Progenitor cell of endocrine pancreas (in vitro differentiated cells): ENCODE data around the gene LRRC51. TPM values are rescaled to one million over a fixed set of nuclear protein-coding genes. Genes with fewer than 3 reads are reported as not detected.

ENCODE experiments used
- DNase-seq: peaks from one replicate; pipeline ENCODE4 v3.0.0; 2021; ENCODE audit warnings: low spot score; ENCODE audit not compliant: unreplicated experiment
- H3K27ac Mint-ChIP-seq: 2 replicates; pipeline ENCODE4 v1.8.0; 2021; ENCODE audit warnings: mild to moderate bottlenecking, moderate library complexity, mixed read lengths
- H3K27me3 Mint-ChIP-seq: 2 replicates; pipeline ENCODE4 v1.8.0; 2021; ENCODE audit warnings: mixed read lengths
- H3K36me3 Mint-ChIP-seq: 2 replicates; pipeline ENCODE4 v1.8.0; 2022; ENCODE audit warnings: mixed read lengths; ENCODE audit not compliant: insufficient read depth
- H3K4me1 Mint-ChIP-seq: 2 replicates; pipeline ENCODE4 v1.8.0; 2021; ENCODE audit warnings: low read depth, mixed read lengths
- H3K4me3 Mint-ChIP-seq: 2 replicates; pipeline ENCODE4 v1.8.0; 2021; ENCODE audit warnings: low read depth, mild to moderate bottlenecking, moderate library complexity, mixed read lengths
- H3K9me3 Mint-ChIP-seq: 2 replicates; pipeline ENCODE4 v1.8.0; 2021; ENCODE audit warnings: low read depth, mixed read lengths
- CTCF ChIP-seq: fragments of 200-600 bp; sonication (generic); IDR thresholded peaks from one replicate; pipeline ENCODE4 v1.5.0; 2021; ENCODE audit warnings: antibody characterized with exemption, mild to moderate bottlenecking; ENCODE audit not compliant: unreplicated experiment
- total RNA-seq: library from RNA; stranded (reverse); gene quantifications from 2 replicates; pipeline ENCODE4 v1.2.1, GENCODE V29; 2021

The LRRC51 gene
- total RNA-seq, 1 donor from 2014 or later: 14.9 TPM

- Mint-ChIP-seq H3K4me1 (peaks cover 28% of the 10 kb centered on the region), H3K27ac (no peak overlapping the region), H3K36me3 (peaks cover 9% of the 10 kb centered on the region), H3K4me3 (no peak overlapping the region), H3K27me3 (no peaks in the 10 kb centered on the region), H3K9me3 (no peaks in the 10 kb centered on the region)
- no peak for TF ChIP-seq CTCF
- no peak for DNase-seq
Observed at GRCh38 chr11:72100009-72100408, 19.4 kb downstream of the LRRC51 start.

- Mint-ChIP-seq H3K4me1 (peaks cover 28% of the 10 kb centered on the region), H3K27ac (no peak overlapping the region), H3K4me3 (peak overlapping the region; percentile 31), H3K9me3 (no peaks in the 10 kb centered on the region), H3K36me3 (peaks cover 9% of the 10 kb centered on the region), H3K27me3 (no peaks in the 10 kb centered on the region)
- no peak for TF ChIP-seq CTCF
- no peak for DNase-seq
Observed at GRCh38 chr11:72100462-72100861, 19.8 kb downstream of the LRRC51 start.

DNA sequence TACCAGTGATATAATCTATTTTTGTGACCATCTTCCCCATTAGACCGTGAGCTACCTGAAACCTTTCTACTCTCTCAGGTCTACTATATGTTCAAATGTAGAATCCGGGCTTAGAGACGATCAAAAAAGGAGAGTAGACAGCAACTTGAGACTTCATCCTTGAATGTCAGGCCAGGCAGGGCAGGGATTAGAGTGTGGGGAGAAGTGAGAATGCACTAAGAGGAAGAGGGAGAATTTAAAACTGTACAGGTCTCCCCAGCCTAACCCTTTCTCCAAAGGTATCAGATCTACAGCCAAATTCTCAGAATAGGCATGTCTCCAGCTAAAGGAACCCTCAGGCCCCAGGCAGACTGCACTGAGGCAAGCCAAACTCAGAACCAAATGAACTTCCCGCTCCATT lies 21.5 kb downstream of the LRRC51 start:
- no peak for DNase-seq
- peaks cover 28% of the 10 kb centered on the region for H3K4me1 Mint-ChIP-seq
- no peak for TF ChIP-seq CTCF
- peaks cover 7% of the 10 kb centered on the region for H3K36me3 Mint-ChIP-seq
- H3K4me3 Mint-ChIP-seq: peak overlapping the region; percentile 91
- no peaks in the 10 kb centered on the region for H3K9me3 Mint-ChIP-seq
- H3K27me3 Mint-ChIP-seq: no peaks in the 10 kb centered on the region
- H3K27ac Mint-ChIP-seq: peak overlapping the region; percentile 98

DNA sequence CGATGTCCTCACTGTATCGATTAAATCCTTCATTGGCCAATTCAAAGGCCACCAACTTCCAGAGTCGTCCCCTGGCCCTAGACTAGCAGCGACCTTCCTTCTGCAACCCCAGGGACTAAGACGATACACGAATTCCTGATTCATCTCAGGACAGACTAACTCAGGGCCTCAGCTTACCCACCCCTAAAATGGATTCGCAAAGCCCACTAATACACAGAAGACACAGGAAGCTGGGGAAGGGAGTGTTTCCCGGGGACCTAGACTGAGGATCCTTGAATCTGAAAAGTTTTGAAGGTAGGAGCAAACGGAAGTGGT lies 21.9 kb downstream of the LRRC51 start:
- Mint-ChIP-seq H3K27ac (peak overlapping the region; percentile 98), H3K4me1 (peaks cover 28% of the 10 kb centered on the region), H3K9me3 (no peaks in the 10 kb centered on the region), H3K36me3 (peaks cover 6% of the 10 kb centered on the region), H3K4me3 (peak overlapping the region; percentile 91), H3K27me3 (no peaks in the 10 kb centered on the region)
- no peak for DNase-seq
- no peak for TF ChIP-seq CTCF

DNA sequence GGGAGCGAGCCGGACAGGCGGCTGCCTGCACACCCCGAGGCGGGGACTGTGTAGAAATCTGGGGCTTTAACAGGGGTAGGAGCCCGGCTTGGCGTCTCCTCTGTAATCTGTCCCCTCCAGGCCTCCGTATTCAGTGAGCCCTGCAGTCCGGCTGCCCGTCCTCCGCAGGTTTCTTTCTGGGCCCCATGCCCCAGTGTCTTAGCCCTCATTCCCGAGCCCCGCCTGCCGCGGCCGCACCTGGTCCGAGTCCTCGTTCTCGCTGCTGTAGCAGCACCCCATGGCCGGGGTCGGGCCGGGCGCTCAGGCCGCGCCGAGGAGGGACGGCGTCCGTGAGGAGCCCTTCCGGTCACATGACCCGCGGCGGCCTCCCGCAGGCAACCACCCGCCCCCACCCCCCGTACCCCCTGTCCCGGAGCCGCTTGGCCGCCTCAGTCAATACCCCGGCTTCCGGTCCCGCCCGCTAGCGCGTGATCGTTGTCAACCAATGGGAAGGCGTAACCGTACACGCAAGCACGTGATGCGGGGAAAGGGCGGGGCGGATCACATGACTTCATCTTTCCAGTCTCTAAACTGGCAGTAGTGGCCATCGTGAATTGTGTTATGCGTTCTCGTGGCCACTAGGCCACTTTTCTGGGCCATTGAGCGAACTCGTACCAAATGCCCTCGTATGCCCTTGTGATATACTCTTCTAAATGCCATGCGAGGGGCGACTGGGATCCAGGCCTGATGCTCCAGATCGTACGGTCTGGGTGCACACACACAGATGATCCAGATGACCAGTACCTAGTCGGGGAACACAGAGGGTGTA lies 22.5 kb downstream of the LRRC51 start, which contains the start of gene LAMTOR1:
LAMTOR1 (minus strand) TSS at position 352 of the 808 bp plus-strand sequence; CDS start at position 279, 73 bp downstream.
- peak within 1 kb of the TSS; percentile 98 for H3K27ac Mint-ChIP-seq
- peak within 1 kb of the TSS; percentile 91 for H3K4me3 Mint-ChIP-seq
- DNase-seq: peak; percentile 96
- no peaks in the 10 kb centered on the region for H3K27me3 Mint-ChIP-seq
- no peaks in the 10 kb centered on the region for H3K9me3 Mint-ChIP-seq
- TF ChIP-seq CTCF: peak; percentile 51
- H3K4me1 Mint-ChIP-seq: peaks cover 28% of the 10 kb centered on the region
- H3K36me3 Mint-ChIP-seq: peaks cover 5% of the 10 kb centered on the region
